ENCODE measurements around the gene MAPK8IP3. TPM values are rescaled to one million over a fixed set of nuclear protein-coding genes. Genes with fewer than 3 reads are reported as not detected.

The MAPK8IP3 gene
- 10 to 100 TPM; 57.1 to 63.2 TPM for total RNA-seq
- polyA plus RNA-seq = 2.3 TPM

DNA sequence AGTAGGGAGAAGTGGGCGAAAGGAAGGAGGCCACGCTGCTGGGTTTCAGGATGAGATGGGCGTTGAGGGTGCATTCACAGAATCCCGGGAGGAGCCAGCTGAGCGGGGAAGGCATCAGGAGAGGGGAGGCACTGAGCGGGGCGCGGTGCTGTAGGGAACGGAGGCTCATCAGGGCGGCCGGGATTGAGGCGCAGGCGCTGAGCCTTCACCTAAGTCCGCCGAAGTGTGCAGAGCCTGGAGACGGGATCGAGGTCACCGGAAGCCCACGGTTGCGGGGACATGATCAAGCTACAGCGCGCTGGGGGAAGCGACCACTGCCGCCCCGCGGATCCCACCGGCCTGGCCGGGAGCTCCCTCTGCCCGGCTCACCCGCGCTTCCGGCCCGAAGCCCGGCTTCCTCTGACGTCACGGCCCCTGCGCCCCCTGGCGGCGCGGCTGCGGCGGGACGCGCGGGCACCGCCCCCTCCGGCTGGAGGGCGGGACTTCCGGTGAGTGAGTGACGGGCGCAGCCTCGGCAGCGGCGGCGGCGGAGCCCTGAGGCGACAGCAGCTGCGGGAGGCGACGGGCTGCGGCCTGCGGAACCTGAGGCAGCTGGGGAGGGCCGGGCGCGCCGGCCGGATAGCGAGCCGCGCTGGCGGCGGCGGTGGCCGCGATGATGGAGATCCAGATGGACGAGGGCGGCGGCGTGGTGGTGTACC lies at the start of gene MAPK8IP3:
Gene MAPK8IP3 (plus strand): TSS at position 508 of the 698 bp plus-strand sequence. CDS start 145 bp downstream, at position 653.
- H3K27ac Mint-ChIP-seq = peak within 1 kb of the TSS; percentile 94 to 100 (median 99)
- DNase-seq = peak; percentile 92 to 98 (median 94)
- Histone ChIP-seq H3K4me1 (ENCODE audit: insufficient read depth, low read length) (peaks cover 33% of the 10 kb centered on the region), H3K27me3 (ENCODE audit: insufficient read depth, low read length, poor library complexity, severe bottlenecking) (no peaks in the 10 kb centered on the region), H3K36me3 (ENCODE audit: insufficient read depth, low read length) (no peaks in the 10 kb centered on the region), H3K27ac (ENCODE audit: low read depth, low read length) (peak within 1 kb of the TSS; percentile 91), H3K4me3 (ENCODE audit: low read length) (peak within 1 kb of the TSS; percentile 96), H3K9me3 (ENCODE audit: low read length) (no peaks in the 10 kb centered on the region)
- H3K27me3 Mint-ChIP-seq = peaks cover 0 to 3% of the 10 kb centered on the region in 2 donors
- POLR2A ChIA-PET = interaction anchor here (0.7 to 3.0 kb wide), 13 partner anchors 14 to 397 kb away, joined by 3 to 28 read pairs (median 5); partner anchors contain the start of genes EME2, IFT140, JPT2 and MRPS34
- H3K4me3 Mint-ChIP-seq = peak within 1 kb of the TSS; percentile 93 to 100 (median 98)
- H3K9me3 Mint-ChIP-seq = no peaks in the 10 kb centered on the region
- peaks cover 0 to 42% (median 6%) of the 10 kb centered on the region in 3 donors for H3K36me3 Mint-ChIP-seq
- CTCF ChIA-PET = interaction anchor here (0.6 to 2.6 kb wide), 31 partner anchors 10 to 293 kb away, joined by 3 to 25 read pairs (median 4); partner anchors contain the start of genes CRAMP1, EME2, FAHD1 and HAGH
- H3K4me1 Mint-ChIP-seq = peaks cover 36 to 49% (median 41%) of the 10 kb centered on the region in 3 donors

DNA sequence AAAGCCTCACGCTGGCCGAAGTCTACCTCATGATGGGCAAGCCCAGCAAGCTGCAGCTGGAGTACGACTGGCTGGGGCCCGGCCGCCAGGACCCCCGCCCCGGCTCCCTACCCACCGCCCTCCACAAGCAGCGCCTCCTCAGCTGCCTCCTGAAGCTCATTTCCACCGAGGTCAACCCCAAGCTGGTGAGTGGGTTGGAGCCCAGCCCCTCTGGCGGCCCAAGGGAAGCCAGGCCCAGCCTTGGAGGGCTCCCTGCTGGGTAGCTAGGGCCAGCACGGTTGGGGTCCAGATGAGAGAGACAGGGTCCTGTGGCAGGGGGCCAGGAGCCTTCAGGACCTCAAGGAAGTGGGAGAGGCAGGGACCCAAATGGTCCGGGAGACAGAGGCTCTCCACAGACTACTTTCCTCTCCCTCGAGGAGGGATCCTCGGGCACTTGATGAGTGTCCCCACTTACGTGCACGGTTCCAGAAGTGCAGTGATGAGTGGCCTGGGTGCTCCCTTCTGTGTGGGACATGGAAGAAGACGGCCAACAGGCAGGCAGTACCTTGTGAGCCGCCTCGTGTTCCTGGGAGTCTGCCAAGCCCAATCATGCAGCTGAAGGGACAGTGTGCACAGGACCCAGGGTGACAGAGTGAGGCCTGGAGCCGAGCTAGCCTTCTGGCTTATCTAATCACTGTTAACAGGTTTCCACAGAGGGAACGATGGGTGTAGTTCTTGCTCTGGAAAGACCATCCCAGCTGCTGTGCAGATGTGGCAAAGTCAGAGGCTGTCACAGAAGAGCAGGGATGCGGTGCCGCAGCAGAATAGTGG lies 49.0 kb upstream of the MAPK8IP3 start:
- Mint-ChIP-seq H3K27ac (no peak overlapping the region), H3K4me1 (no peaks in the 10 kb centered on the region), H3K4me3 (no peak overlapping the region), H3K9me3 (no peaks in the 10 kb centered on the region), H3K27me3 (no peaks in the 10 kb centered on the region), H3K36me3 (peaks cover 6 to 64% (median 9%) of the 10 kb centered on the region in 3 donors)
- no peak for DNase-seq
- H3K4me1 ChIP-seq (ENCODE audit: insufficient read depth, low read length) = no peaks in the 10 kb centered on the region
- H3K4me3 ChIP-seq (ENCODE audit: low read length) = no peak overlapping the region
- ChIA-PET POLR2A (no interaction called here), CTCF (no interaction called here)
- no peaks in the 10 kb centered on the region for H3K27me3 ChIP-seq (ENCODE audit: insufficient read depth, low read length, poor library complexity, severe bottlenecking)
- peaks cover 15% of the 10 kb centered on the region for H3K36me3 ChIP-seq (ENCODE audit: insufficient read depth, low read length)
- H3K27ac ChIP-seq (ENCODE audit: low read depth, low read length) = no peak overlapping the region
- no peaks in the 10 kb centered on the region for H3K9me3 ChIP-seq (ENCODE audit: low read length)

- Histone ChIP-seq H3K4me3 (ENCODE audit: low read length) (no peak overlapping the region), H3K27ac (ENCODE audit: low read depth, low read length) (no peak overlapping the region), H3K9me3 (ENCODE audit: low read length) (no peaks in the 10 kb centered on the region), H3K27me3 (ENCODE audit: insufficient read depth, low read length, poor library complexity, severe bottlenecking) (no peaks in the 10 kb centered on the region), H3K36me3 (ENCODE audit: insufficient read depth, low read length) (peaks cover 17% of the 10 kb centered on the region), H3K4me1 (ENCODE audit: insufficient read depth, low read length) (no peaks in the 10 kb centered on the region)
- ChIA-PET CTCF (no interaction called here), POLR2A (no interaction called here)
- no peaks in the 10 kb centered on the region for H3K4me1 Mint-ChIP-seq
- peaks cover 6 to 68% (median 12%) of the 10 kb centered on the region in 3 donors for H3K36me3 Mint-ChIP-seq
- H3K4me3 Mint-ChIP-seq = no peak overlapping the region
- no peaks in the 10 kb centered on the region for H3K9me3 Mint-ChIP-seq
- DNase-seq = no peak
- peak overlapping the region in 1 of 8 donors; percentile 32 for H3K27ac Mint-ChIP-seq
- H3K27me3 Mint-ChIP-seq = no peaks in the 10 kb centered on the region
These were observed 48.2 kb upstream of the MAPK8IP3 start for GRCh38 chr16:1657841-1658240.

DNA sequence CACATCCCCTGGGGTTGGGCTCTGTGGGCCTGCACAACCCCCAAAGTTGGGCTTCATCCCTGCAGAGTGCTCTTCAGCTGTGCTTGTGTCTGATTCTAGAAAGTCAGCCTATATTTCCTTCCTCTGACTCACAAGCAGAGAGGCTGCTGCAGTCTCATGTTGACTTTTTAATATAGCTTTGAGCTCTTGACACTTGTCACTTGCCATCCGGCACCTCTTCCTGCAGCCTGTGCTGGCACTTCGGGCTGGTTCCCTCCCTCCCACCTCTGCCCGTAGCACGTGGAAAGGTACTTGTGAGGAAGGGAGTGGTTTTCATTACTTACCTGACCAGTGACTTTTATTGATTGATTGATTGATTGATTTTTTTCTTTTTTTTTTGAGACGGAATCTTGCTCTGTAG lies 47.0 kb upstream of the MAPK8IP3 start:
- CTCF ChIA-PET = no interaction called here
- peaks cover 6 to 74% (median 16%) of the 10 kb centered on the region in 3 donors for H3K36me3 Mint-ChIP-seq
- no peaks in the 10 kb centered on the region for H3K4me1 Mint-ChIP-seq

DNA sequence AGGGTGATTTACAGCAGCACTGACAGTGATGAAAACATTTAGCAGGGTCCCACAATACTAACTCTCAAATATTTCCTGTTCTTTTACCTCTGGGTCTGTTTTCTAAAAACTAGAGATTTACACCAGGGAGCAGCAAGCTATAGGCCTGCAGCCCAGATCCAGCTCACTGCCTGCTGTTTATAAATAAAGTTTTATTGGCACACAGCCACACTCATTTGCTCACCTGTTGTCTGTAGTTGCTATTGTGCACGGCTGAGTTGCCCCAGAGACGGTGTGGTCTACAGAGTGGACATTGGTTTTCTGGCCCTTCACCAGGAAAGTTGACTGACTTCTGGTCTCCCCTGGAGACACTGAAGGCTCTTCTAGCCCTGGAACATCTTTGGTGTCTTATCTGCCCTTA lies 44.2 kb upstream of the MAPK8IP3 start:
- H3K9me3 Mint-ChIP-seq = no peaks in the 10 kb centered on the region
- POLR2A ChIA-PET = no interaction called here
- peaks cover 0 to 82% (median 18%) of the 10 kb centered on the region in 3 donors for H3K36me3 Mint-ChIP-seq
- H3K27me3 ChIP-seq (ENCODE audit: insufficient read depth, low read length, poor library complexity, severe bottlenecking) = no peaks in the 10 kb centered on the region
- H3K4me1 Mint-ChIP-seq = no peaks in the 10 kb centered on the region
- no peaks in the 10 kb centered on the region for H3K27me3 Mint-ChIP-seq
- no peaks in the 10 kb centered on the region for H3K9me3 ChIP-seq (ENCODE audit: low read length)
- DNase-seq = no peak
- H3K4me3 ChIP-seq (ENCODE audit: low read length) = no peak overlapping the region
- no peak overlapping the region for H3K27ac ChIP-seq (ENCODE audit: low read depth, low read length)
- H3K4me3 Mint-ChIP-seq = no peak overlapping the region
- H3K36me3 ChIP-seq (ENCODE audit: insufficient read depth, low read length) = peaks cover 30% of the 10 kb centered on the region
- no peaks in the 10 kb centered on the region for H3K4me1 ChIP-seq (ENCODE audit: insufficient read depth, low read length)
- H3K27ac Mint-ChIP-seq = peak overlapping the region in 2 of 8 donors; percentile 7 to 77
- CTCF ChIA-PET = no interaction called here

More for the DNA sequence above, 47.0 kb upstream of the MAPK8IP3 start:
- Histone ChIP-seq H3K9me3 (ENCODE audit: low read length) (no peaks in the 10 kb centered on the region), H3K4me3 (ENCODE audit: low read length) (no peak overlapping the region), H3K4me1 (ENCODE audit: insufficient read depth, low read length) (no peaks in the 10 kb centered on the region), H3K27ac (ENCODE audit: low read depth, low read length) (no peak overlapping the region), H3K36me3 (ENCODE audit: insufficient read depth, low read length) (peaks cover 22% of the 10 kb centered on the region), H3K27me3 (ENCODE audit: insufficient read depth, low read length, poor library complexity, severe bottlenecking) (no peaks in the 10 kb centered on the region)
- DNase-seq = no peak
- Mint-ChIP-seq H3K27me3 (no peaks in the 10 kb centered on the region), H3K9me3 (no peaks in the 10 kb centered on the region), H3K27ac (peak overlapping the region in 1 of 8 donors; percentile 29), H3K4me3 (peak overlapping the region in 1 of 7 donors; percentile 18)
- POLR2A ChIA-PET = no interaction called here

DNA sequence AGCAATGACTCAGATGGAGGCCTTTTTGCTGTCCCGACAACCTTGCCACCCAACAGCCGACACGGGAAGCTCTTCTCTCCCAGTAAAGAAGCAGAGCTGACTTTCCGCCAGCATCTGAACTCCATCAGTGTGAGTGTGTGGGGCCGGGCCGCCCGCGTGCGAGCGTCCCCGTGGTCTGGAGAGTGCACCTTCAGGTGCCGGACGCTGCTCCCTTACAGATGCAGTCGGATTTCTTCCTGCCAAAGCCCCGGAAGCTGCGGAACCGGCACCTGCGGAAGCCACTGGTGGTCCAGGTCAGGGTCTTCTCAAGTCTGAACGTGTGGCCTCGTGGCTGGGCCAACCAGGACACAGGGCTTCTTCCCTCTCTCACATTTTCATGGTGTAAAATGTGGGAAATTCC lies 43.5 kb upstream of the MAPK8IP3 start:
- H3K4me1 Mint-ChIP-seq = no peaks in the 10 kb centered on the region
- CTCF ChIA-PET = no interaction called here

DNA sequence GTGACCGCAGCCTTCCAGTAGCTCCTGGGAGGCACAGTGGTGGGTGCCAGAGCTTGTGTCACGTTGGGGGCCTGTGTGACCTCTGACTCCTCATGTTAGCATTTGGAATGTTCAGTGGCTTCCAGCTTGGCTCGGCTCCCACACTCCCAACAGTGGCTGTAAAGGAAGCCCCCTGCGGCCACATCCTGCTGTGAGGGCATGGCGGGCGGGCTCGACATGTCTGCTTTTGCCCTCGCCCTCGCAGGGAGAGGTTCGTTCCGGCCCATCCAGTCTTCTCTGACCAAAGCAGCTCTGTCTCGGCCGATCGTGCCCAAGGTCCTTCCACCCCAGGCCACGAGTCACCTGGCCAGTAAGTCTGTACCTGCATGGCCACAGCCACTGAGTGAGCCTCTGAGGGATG lies 40.2 kb upstream of the MAPK8IP3 start:
- H3K27me3 ChIP-seq (ENCODE audit: insufficient read depth, low read length, poor library complexity, severe bottlenecking) = no peaks in the 10 kb centered on the region
- no peaks in the 10 kb centered on the region for H3K4me1 Mint-ChIP-seq
- no peak overlapping the region for H3K4me3 ChIP-seq (ENCODE audit: low read length)
- CTCF ChIA-PET = no interaction called here
- peaks cover 47% of the 10 kb centered on the region for H3K36me3 ChIP-seq (ENCODE audit: insufficient read depth, low read length)
- no peaks in the 10 kb centered on the region for H3K9me3 ChIP-seq (ENCODE audit: low read length)
- POLR2A ChIA-PET = no interaction called here
- H3K4me1 ChIP-seq (ENCODE audit: insufficient read depth, low read length) = no peaks in the 10 kb centered on the region
- H3K27ac Mint-ChIP-seq = peak overlapping the region in 1 of 8 donors; percentile 75
- no peaks in the 10 kb centered on the region for H3K27me3 Mint-ChIP-seq
- peak overlapping the region in 1 of 7 donors; percentile 9 for H3K4me3 Mint-ChIP-seq
- H3K9me3 Mint-ChIP-seq = no peaks in the 10 kb centered on the region
- no peak for DNase-seq
- H3K36me3 Mint-ChIP-seq = peaks cover 0 to 90% (median 21%) of the 10 kb centered on the region in 3 donors
- H3K27ac ChIP-seq (ENCODE audit: low read depth, low read length) = no peak overlapping the region

More for the DNA sequence above, 43.5 kb upstream of the MAPK8IP3 start:
- Histone ChIP-seq H3K27me3 (ENCODE audit: insufficient read depth, low read length, poor library complexity, severe bottlenecking) (no peaks in the 10 kb centered on the region), H3K4me3 (ENCODE audit: low read length) (no peak overlapping the region), H3K36me3 (ENCODE audit: insufficient read depth, low read length) (peaks cover 34% of the 10 kb centered on the region), H3K4me1 (ENCODE audit: insufficient read depth, low read length) (no peaks in the 10 kb centered on the region), H3K9me3 (ENCODE audit: low read length) (no peaks in the 10 kb centered on the region), H3K27ac (ENCODE audit: low read depth, low read length) (no peak overlapping the region)
- Mint-ChIP-seq H3K9me3 (no peaks in the 10 kb centered on the region), H3K4me3 (no peak overlapping the region), H3K36me3 (peaks cover 0 to 84% (median 18%) of the 10 kb centered on the region in 3 donors), H3K27ac (no peak overlapping the region), H3K27me3 (no peaks in the 10 kb centered on the region)
- no peak for DNase-seq
- POLR2A ChIA-PET = no interaction called here

- peaks cover 0 to 95% (median 22%) of the 10 kb centered on the region in 3 donors for H3K36me3 Mint-ChIP-seq
- CTCF ChIA-PET = no interaction called here
- no peak overlapping the region for H3K4me3 ChIP-seq (ENCODE audit: low read length)
These were observed 39.7 kb upstream of the MAPK8IP3 start for GRCh38 chr16:1666316-1666715.

More at GRCh38 chr16:1666316-1666715, 39.7 kb upstream of the MAPK8IP3 start:
- Mint-ChIP-seq H3K27me3 (no peaks in the 10 kb centered on the region), H3K4me1 (no peaks in the 10 kb centered on the region), H3K27ac (no peak overlapping the region), H3K4me3 (no peak overlapping the region), H3K9me3 (no peaks in the 10 kb centered on the region)
- Histone ChIP-seq H3K4me1 (ENCODE audit: insufficient read depth, low read length) (no peaks in the 10 kb centered on the region), H3K27ac (ENCODE audit: low read depth, low read length) (no peak overlapping the region), H3K9me3 (ENCODE audit: low read length) (no peaks in the 10 kb centered on the region), H3K36me3 (ENCODE audit: insufficient read depth, low read length) (peaks cover 51% of the 10 kb centered on the region), H3K27me3 (ENCODE audit: insufficient read depth, low read length, poor library complexity, severe bottlenecking) (no peaks in the 10 kb centered on the region)
- DNase-seq = no peak
- POLR2A ChIA-PET = no interaction called here
